PC-3 (cell line): Measurements from ENCODE around the gene CERT1. TPM values are rescaled to one million over a fixed set of nuclear protein-coding genes. Genes with fewer than 3 reads are reported as not detected.
A peak's percentile ranks its signal among the peaks of the same experiment; 100 is the strongest.

Source experiments
- ATAC-seq: fragments of 200-7000 bp; cut with Tn5 transposase; 2 replicates; pipeline ENCODE4 v1.9.1; 2020; ENCODE audit warnings: mild to moderate bottlenecking, moderate library complexity
- BruUV-seq: library from RNA; stranded (reverse); fragments of 400-500 nt; replicated peaks from 2 replicates; lab custom pipeline; 2021; lab: Mats Ljungman, UMichigan
- CTCF ChIA-PET: fragments of 300-600 bp; sonication (Branson Sonifier 250); formaldehyde crosslinking; loops from one replicate; lab custom pipeline; 2022; ENCODE audit warnings: antibody characterized with exemption; lab: Charles Lee
- POLR2A ChIA-PET: fragments of 300-600 bp; sonication (Branson Sonifier 250); formaldehyde crosslinking; loops from one replicate; lab custom pipeline; 2022; ENCODE audit warnings: antibody characterized with exemption; ENCODE audit not compliant: unreplicated experiment; lab: Charles Lee
- DNase-seq: peaks from one replicate; pipeline ENCODE4 v3.0.0-alpha.2; 2015
- H2AFZ ChIP-seq: fragments of 300-600 bp; sonication (generic); 2 replicates; pipeline ENCODE4 v1.6.0; 2016; ENCODE audit warnings: antibody characterized with exemption, low read length
- H3F3A ChIP-seq: fragments of 300-600 bp; sonication (generic); one replicate; pipeline ENCODE4 v1.6.0; 2017; ENCODE audit warnings: antibody characterized with exemption, low read length, control low read depth, mild to moderate bottlenecking; ENCODE audit not compliant: unreplicated experiment
- H3K27ac ChIP-seq: fragments of 300-600 bp; sonication (generic); 2 replicates; pipeline ENCODE4 v1.5.1; 2016; ENCODE audit warnings: mild to moderate bottlenecking, low read length
- H3K27me3 ChIP-seq: fragments of 300-600 bp; sonication (generic); 2 replicates; pipeline ENCODE4 v1.6.1; 2016; ENCODE audit warnings: low read length, mixed read lengths
- H3K36me3 ChIP-seq: fragments of 300-600 bp; sonication (generic); 2 replicates; pipeline ENCODE4 v1.6.1; 2016; ENCODE audit warnings: low read depth, mixed run types, low read length, mixed read lengths
- H3K4me1 ChIP-seq: fragments of 300-600 bp; sonication (generic); 2 replicates; pipeline ENCODE4 v1.5.1; 2016; ENCODE audit warnings: low read length; ENCODE audit not compliant: insufficient read depth
- H3K4me2 ChIP-seq: fragments of 300-600 bp; sonication (generic); 2 replicates; pipeline ENCODE4 v1.6.0; 2016; ENCODE audit warnings: low read length
- H3K4me3 ChIP-seq: fragments of 300-600 bp; sonication (generic); 2 replicates; pipeline ENCODE4 v1.5.1; 2016; ENCODE audit warnings: mild to moderate bottlenecking, low read length, mixed read lengths
- H3K79me2 ChIP-seq: fragments of 300-600 bp; sonication (generic); 2 replicates; pipeline ENCODE4 v1.6.1; 2017; ENCODE audit warnings: low read length, mixed read lengths
- H3K9ac ChIP-seq: fragments of 300-600 bp; sonication (generic); 2 replicates; pipeline ENCODE4 v1.6.0; 2016; ENCODE audit warnings: mild to moderate bottlenecking, low read length
- H3K9me2 ChIP-seq: fragments of 300-600 bp; sonication (generic); replicated peaks from 2 replicates; pipeline ENCODE4 v1.6.1; 2016; ENCODE audit warnings: mixed run types, low read length, mixed read lengths
- H3K9me3 ChIP-seq: fragments of 300-600 bp; sonication (generic); 2 replicates; pipeline ENCODE4 v1.6.1; 2016; ENCODE audit warnings: low read length, mixed read lengths
- H4K20me1 ChIP-seq: fragments of 300-600 bp; sonication (generic); 2 replicates; pipeline ENCODE4 v1.6.1; 2016; ENCODE audit warnings: low read length, mixed read lengths
- EZH2 ChIP-seq: fragments of 300-600 bp; sonication (generic); IDR thresholded peaks from one replicate; pipeline ENCODE4 v1.6.1; 2017; ENCODE audit warnings: antibody characterized with exemption, mild to moderate bottlenecking, low read length; ENCODE audit not compliant: unreplicated experiment
- EZH2phosphoT487 ChIP-seq: fragments of 300-600 bp; sonication (generic); IDR thresholded peaks from 2 replicates; pipeline ENCODE4 v1.6.1; 2018; ENCODE audit warnings: mild to moderate bottlenecking, antibody characterized with exemption, low read length, borderline replicate concordance
- intact Hi-C: fragments of 100-400 bp; cut with micrococcal nuclease; formaldehyde crosslinking; loops from 2 replicates; pipeline ENCODE4 v1.9.0; 2023
- total RNA-seq: library from RNA; depleted of rRNA; stranded (reverse); fragments of >200 nt; gene quantifications from 2 replicates; pipeline ENCODE4 v1.2.3, GENCODE V29; 2014
- TF ChIP-seq, protein P1 (sequence below): fragments of 300-600 bp; sonication (generic); conservative IDR thresholded peaks from 2 replicates; pipeline ENCODE4 v1.5.1; 2017; ENCODE audit warnings: antibody characterized with exemption, low read depth, mild to moderate bottlenecking, low read length

CERT1 gene
- total RNA-seq, 1 experiment from 2014 or later, result 5.6 TPM

DNA sequence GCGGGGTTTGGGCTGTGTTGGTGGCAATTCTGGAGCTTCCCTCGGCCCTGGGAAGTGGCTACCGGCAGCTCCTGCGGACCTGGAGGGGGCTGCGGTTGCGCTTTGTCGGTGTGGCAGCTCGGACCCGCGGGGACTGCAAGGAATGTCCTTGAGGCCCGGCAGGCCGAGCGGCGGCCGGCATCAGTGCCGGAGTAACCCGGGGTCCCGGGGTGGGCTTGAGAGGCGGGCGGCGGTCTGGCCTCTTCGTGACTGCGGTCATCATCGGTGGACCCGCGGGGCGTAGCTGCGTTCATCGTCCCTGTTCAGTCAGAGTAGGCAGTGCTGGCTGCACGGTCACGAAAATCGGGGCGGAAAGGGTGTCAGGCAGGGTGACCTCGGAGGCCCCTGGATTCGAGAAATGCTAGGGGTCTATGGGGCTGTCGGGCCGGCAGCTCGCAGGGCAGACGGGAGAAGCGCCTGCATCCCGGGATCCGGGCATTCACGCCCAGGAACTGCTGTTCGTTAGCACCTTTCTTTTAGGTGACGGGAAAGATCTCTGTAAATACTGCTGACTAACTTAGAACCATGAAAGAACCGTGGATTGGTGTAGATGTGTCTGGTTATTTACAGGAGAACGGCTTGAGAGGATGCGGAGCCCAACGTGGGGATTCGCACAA lies 173.9 kb downstream of the CERT1 start:
- Histone ChIP-seq H3K36me3 (no peaks in the 10 kb centered on the region), H3K4me3 (peak overlapping the region; percentile 99), H3K9ac (peak overlapping the region; percentile 87), H3K79me2 (peaks cover 54% of the 10 kb centered on the region), H3F3A (no peaks in the 10 kb centered on the region), H3K27ac (peak overlapping the region; percentile 46), H3K9me3 (no peaks in the 10 kb centered on the region), H3K27me3 (no peaks in the 10 kb centered on the region), H2AFZ (peak overlapping the region; percentile 42; the same call in 1 of the 2 replicates), H3K9me2 (no peaks in the 10 kb centered on the region), H4K20me1 (peaks cover 33% of the 10 kb centered on the region), H3K4me2 (peak overlapping the region; percentile 93), H3K4me1 (peaks cover 33% of the 10 kb centered on the region)
- POLR2A ChIA-PET, result interaction anchor here (0.7 to 0.9 kb wide), 4 partner anchors 17 to 418 kb away, joined by 4 to 20 read pairs (median 11); partner anchors contain the start of gene ANKRD31
- intact Hi-C loops, result loop anchor here (1.0 to 5.0 kb wide), 4 partner anchors 100 to 343 kb away; partner anchors contain the start of genes CERT1, GCNT4 and POLK
- DNase-seq (no peak), ATAC-seq (no peak)
- no peak for TF ChIP-seq EZH2
- no peak for TF ChIP-seq EZH2phosphoT487
- TF ChIP-seq, protein P1, sequence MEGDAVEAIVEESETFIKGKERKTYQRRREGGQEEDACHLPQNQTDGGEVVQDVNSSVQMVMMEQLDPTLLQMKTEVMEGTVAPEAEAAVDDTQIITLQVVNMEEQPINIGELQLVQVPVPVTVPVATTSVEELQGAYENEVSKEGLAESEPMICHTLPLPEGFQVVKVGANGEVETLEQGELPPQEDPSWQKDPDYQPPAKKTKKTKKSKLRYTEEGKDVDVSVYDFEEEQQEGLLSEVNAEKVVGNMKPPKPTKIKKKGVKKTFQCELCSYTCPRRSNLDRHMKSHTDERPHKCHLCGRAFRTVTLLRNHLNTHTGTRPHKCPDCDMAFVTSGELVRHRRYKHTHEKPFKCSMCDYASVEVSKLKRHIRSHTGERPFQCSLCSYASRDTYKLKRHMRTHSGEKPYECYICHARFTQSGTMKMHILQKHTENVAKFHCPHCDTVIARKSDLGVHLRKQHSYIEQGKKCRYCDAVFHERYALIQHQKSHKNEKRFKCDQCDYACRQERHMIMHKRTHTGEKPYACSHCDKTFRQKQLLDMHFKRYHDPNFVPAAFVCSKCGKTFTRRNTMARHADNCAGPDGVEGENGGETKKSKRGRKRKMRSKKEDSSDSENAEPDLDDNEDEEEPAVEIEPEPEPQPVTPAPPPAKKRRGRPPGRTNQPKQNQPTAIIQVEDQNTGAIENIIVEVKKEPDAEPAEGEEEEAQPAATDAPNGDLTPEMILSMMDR, result no peak
- BruUV-seq, result no TSS peak
- CTCF ChIA-PET, result interaction anchor here (0.5 to 1.6 kb wide), 4 partner anchors 16 to 622 kb away, joined by 3 to 11 read pairs (median 9); partner anchors contain the start of gene ANKRD31

DNA sequence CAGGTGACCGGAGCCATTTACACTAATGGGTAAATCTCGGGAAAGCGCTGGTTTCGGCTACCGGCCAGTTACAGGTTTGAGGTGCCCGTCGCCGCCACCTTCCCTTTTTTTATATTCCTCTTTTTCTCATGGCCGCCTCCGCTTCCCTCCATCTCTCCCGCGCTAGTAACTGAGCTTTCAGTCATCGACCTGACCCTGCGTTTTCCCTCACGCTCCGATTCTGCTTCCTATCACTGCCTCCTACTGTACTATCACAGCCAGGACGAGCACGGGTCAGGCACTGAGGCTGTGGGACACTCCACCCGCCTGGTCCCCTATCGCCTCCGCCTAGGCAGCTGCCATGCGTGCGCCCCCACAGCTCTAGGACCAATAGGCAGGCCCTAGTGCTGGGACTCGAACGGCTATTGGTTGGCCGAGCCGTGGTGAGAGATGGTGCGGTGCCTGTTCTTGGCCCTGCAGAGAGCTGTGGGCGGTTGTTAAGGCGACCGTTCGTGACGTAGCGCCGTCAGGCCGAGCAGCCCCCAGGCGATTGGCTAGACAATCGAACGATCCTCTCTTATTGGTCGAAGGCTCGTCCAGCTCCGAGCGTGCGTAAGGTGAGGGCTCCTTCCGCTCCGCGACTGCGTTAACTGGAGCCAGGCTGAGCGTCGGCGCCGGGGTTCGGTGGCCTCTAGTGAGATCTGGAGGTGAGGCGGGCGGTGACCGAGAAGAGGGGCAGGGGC lies 174.7 kb downstream of the CERT1 start, which contains the start of gene HMGCR:
HMGCR (plus strand) TSS at position 606 of the 722 bp plus-strand sequence. CDS start 5,386 bp downstream, outside the sequence.
- peaks cover 29% of the 10 kb centered on the region for H4K20me1 ChIP-seq
- no peaks in the 10 kb centered on the region for H3K9me2 ChIP-seq
- peaks cover 33% of the 10 kb centered on the region for H3K4me1 ChIP-seq
- H3K79me2 ChIP-seq, result peaks cover 47% of the 10 kb centered on the region
- H3K9me3 ChIP-seq, result no peaks in the 10 kb centered on the region
- peak; percentile 97 for DNase-seq
- H3K36me3 ChIP-seq, result no peaks in the 10 kb centered on the region
- H3K27ac ChIP-seq, result peak within 1 kb of the TSS; percentile 86
- H3K4me2 ChIP-seq, result peak within 1 kb of the TSS; percentile 93
- no peaks in the 10 kb centered on the region for H3F3A ChIP-seq
- peak within 1 kb of the TSS; percentile 87 for H3K9ac ChIP-seq
- no TSS peak for BruUV-seq
- TF ChIP-seq EZH2phosphoT487, result no peak
- no peak for TF ChIP-seq EZH2
- TF ChIP-seq, protein P1, result 0 out of 2 replicates have a peak, but pooled peaks have one; percentile 19
- POLR2A ChIA-PET, result interaction anchor here (0.7 to 0.9 kb wide), 4 partner anchors 16 to 418 kb away, joined by 4 to 20 read pairs (median 11); partner anchors contain the start of gene ANKRD31
- H2AFZ ChIP-seq, result peak within 1 kb of the TSS; percentile 90
- H3K27me3 ChIP-seq, result no peaks in the 10 kb centered on the region
- intact Hi-C loops, result loop anchor here (1.0 to 5.0 kb wide), 6 partner anchors 15 to 344 kb away; partner anchors contain the start of genes CERT1, GCNT4 and POLK
- CTCF ChIA-PET, result interaction anchor here (0.5 to 1.6 kb wide), 4 partner anchors 15 to 621 kb away, joined by 3 to 11 read pairs (median 9); partner anchors contain the start of gene ANKRD31
- peak; percentile 95 for ATAC-seq
- H3K4me3 ChIP-seq, result peak within 1 kb of the TSS; percentile 99
